Loucy (cell line): ENCODE measurements around the gene COBLL1.
"Not testable (repeated sequence)": the region's sequence is repeated elsewhere in the genome, so short reads cannot be mapped to it uniquely, and the experiment has no call there.

Source experiments
- H2AFZ ChIP-seq: fragments of 200-600 bp; sonication (generic); 2 replicates; pipeline ENCODE4 v1.6.0; 2016; ENCODE audit warnings: antibody characterized with exemption, mild to moderate bottlenecking, low read length, moderate library complexity
- H3F3A ChIP-seq: fragments of 200-600 bp; 2 replicates; pipeline ENCODE4 v1.6.0; 2016; ENCODE audit warnings: antibody characterized with exemption, low read depth, mild to moderate bottlenecking
- H3K27me3 ChIP-seq: fragments of 200-600 bp; sonication (generic); 2 replicates; pipeline ENCODE4 v1.6.1; 2014; ENCODE audit warnings: low read length, mild to moderate bottlenecking; ENCODE audit not compliant: insufficient read depth, poor library complexity, severe bottlenecking
- H3K36me3 ChIP-seq: fragments of 200-600 bp; sonication (generic); 2 replicates; pipeline ENCODE4 v1.6.1; 2016; ENCODE audit warnings: low read length; ENCODE audit not compliant: insufficient read depth
- H3K4me1 ChIP-seq: fragments of 200-600 bp; sonication (generic); 2 replicates; pipeline ENCODE4 v1.5.1; 2014; ENCODE audit warnings: low read length, mild to moderate bottlenecking; ENCODE audit not compliant: insufficient read depth, poor library complexity, severe bottlenecking
- H3K4me2 ChIP-seq: fragments of 200-600 bp; sonication (generic); 2 replicates; pipeline ENCODE4 v1.6.0; 2014; ENCODE audit warnings: antibody characterized with exemption, low read length, low read depth, mild to moderate bottlenecking; ENCODE audit not compliant: poor library complexity, severe bottlenecking
- H3K4me3 ChIP-seq: fragments of 200-600 bp; sonication (generic); 2 replicates; pipeline ENCODE4 v1.5.1; 2014; ENCODE audit warnings: low read length, mild to moderate bottlenecking, mixed read lengths; ENCODE audit not compliant: poor library complexity, severe bottlenecking
- H3K79me2 ChIP-seq: fragments of 200-600 bp; sonication (generic); 2 replicates; pipeline ENCODE4 v1.6.1; 2014; ENCODE audit warnings: low read length; ENCODE audit not compliant: insufficient read depth
- H3K9ac ChIP-seq: fragments of 200-600 bp; sonication (generic); 2 replicates; pipeline ENCODE4 v1.6.0; 2014; ENCODE audit warnings: mild to moderate bottlenecking, low read depth, low read length, moderate library complexity; ENCODE audit not compliant: poor library complexity, severe bottlenecking
- H3K9me2 ChIP-seq: fragments of 200-600 bp; sonication (generic); replicated peaks from 2 replicates; pipeline ENCODE4 v1.6.1; 2016; ENCODE audit warnings: low read depth, low read length, mixed read lengths
- H3K9me3 ChIP-seq: fragments of 200-600 bp; sonication (generic); 2 replicates; pipeline ENCODE4 v1.6.1; 2014; ENCODE audit warnings: mild to moderate bottlenecking, antibody characterized with exemption, low read length, low read depth; ENCODE audit not compliant: insufficient read depth
- H4K20me1 ChIP-seq: fragments of 200-600 bp; sonication (generic); 2 replicates; pipeline ENCODE4 v1.6.0; 2014; ENCODE audit warnings: antibody characterized with exemption, low read length, mild to moderate bottlenecking; ENCODE audit not compliant: insufficient read depth, poor library complexity, severe bottlenecking
- EZH2phosphoT487 ChIP-seq: fragments of 200-600 bp; IDR thresholded peaks from 2 replicates; pipeline ENCODE4 v1.6.1; 2018; ENCODE audit warnings: antibody characterized with exemption, mild to moderate bottlenecking, moderate library complexity, borderline replicate concordance
- TF ChIP-seq, protein P1 (sequence below): fragments of 200-600 bp; sonication (generic); conservative IDR thresholded peaks from 2 replicates; pipeline ENCODE4 v1.5.1; 2014; ENCODE audit warnings: mild to moderate bottlenecking, antibody characterized with exemption, low read length

Gene COBLL1

DNA sequence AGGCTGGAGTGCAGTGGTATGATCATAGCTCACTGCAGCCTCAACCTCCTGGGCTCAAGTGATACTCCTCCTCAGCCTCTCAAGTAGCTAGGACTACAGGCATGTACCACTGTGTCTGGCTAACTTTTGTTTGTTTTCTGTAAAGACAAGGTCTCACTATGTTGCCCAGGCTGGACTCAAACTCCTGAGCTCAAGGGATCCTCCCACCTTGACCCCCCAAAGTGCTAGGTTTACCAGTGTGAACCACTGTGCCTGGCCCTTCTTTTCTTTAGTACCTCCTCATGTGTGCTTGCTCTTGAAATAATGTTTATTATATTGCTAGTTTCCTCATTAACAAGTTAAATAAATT lies 19.0 kb upstream of the COBLL1 start:
- no peaks in the 10 kb centered on the region for H3K9me2 ChIP-seq
- no peak overlapping the region for H3K4me3 ChIP-seq
- H4K20me1 ChIP-seq = no peaks in the 10 kb centered on the region
- H2AFZ ChIP-seq = no peak overlapping the region
- no peak overlapping the region for H3K4me2 ChIP-seq
- no peaks in the 10 kb centered on the region for H3K9me3 ChIP-seq
- H3K9ac ChIP-seq = no peak overlapping the region
- H3K36me3 ChIP-seq = no peaks in the 10 kb centered on the region
- peaks cover 7% of the 10 kb centered on the region for H3K4me1 ChIP-seq
- H3K27me3 ChIP-seq = no peaks in the 10 kb centered on the region
- H3F3A ChIP-seq = no peaks in the 10 kb centered on the region
- H3K79me2 ChIP-seq = no peaks in the 10 kb centered on the region
- TF ChIP-seq EZH2phosphoT487 = no peak
- TF ChIP-seq, protein P1, sequence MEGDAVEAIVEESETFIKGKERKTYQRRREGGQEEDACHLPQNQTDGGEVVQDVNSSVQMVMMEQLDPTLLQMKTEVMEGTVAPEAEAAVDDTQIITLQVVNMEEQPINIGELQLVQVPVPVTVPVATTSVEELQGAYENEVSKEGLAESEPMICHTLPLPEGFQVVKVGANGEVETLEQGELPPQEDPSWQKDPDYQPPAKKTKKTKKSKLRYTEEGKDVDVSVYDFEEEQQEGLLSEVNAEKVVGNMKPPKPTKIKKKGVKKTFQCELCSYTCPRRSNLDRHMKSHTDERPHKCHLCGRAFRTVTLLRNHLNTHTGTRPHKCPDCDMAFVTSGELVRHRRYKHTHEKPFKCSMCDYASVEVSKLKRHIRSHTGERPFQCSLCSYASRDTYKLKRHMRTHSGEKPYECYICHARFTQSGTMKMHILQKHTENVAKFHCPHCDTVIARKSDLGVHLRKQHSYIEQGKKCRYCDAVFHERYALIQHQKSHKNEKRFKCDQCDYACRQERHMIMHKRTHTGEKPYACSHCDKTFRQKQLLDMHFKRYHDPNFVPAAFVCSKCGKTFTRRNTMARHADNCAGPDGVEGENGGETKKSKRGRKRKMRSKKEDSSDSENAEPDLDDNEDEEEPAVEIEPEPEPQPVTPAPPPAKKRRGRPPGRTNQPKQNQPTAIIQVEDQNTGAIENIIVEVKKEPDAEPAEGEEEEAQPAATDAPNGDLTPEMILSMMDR = no peak

DNA sequence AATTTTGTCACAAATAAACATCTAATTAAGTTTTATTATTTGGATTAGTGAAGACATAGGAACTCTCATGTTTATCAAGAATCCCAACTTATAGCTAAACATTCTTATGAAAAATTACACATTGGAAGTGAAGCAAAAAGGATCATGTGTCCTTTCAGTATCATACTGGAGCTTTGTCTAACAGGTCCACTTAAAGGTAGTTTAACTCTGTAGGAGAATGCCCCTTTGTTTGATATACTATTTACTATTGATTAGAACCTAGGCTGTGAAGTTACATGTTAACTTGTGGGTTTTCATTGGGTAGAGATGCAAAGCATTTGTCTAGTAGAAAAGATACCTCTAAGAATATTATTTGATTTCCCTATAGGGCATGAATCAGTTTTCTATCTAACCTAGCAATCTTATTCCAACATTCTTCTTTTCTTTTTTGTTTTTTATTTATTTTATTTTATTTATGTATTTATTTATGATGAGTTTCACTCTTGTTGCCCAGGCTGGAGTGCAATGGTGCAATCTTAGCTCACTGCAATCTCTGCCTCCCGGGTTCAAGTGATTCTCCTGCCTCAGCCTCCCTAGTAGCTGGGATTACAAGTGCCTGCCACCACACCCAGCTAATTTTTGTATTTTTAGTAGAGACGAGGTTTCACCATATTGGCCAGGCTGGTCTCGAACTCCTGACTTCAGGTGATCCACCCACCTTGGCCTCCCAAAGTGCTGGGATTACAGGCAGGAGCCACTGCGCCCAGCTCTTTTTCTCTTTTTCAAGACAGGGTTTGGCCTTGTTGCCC lies 18.5 kb upstream of the COBLL1 start:
- not testable (repeated sequence) for H4K20me1 ChIP-seq, H2AFZ ChIP-seq, H3K4me1 ChIP-seq, H3K9ac ChIP-seq, H3K9me3 ChIP-seq, H3K79me2 ChIP-seq, H3K9me2 ChIP-seq, H3K4me3 ChIP-seq, H3K27me3 ChIP-seq, H3K36me3 ChIP-seq, H3F3A ChIP-seq, H3K4me2 ChIP-seq

DNA sequence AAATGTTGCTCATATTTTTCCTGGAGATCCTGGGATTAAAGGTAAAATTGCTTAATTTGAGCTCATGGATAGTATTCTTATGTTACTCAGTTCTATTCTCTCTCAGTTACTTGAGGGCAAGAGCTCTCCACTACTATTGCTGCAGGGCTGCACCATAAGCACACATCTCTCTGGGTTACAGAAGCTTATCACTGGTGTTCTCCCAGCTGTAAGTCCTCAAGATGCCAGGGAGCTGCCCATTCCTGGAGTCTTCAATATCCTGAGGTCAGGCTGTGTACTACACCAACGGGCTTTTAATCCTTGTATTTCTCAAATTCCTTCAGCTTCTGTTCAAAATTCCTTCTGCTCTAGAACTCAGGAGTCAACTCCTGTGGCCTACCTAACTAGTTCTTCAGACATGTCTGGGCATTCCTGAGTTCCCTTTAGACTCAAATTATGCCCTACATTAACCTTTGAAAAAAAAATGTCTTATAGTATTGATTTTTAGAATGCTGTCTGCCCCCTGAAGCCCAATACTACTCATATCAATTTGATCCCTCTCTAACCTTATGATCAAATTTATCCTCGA lies 17.7 kb upstream of the COBLL1 start:
- TF ChIP-seq, protein P1 = no peak
- no peak for TF ChIP-seq EZH2phosphoT487

DNA sequence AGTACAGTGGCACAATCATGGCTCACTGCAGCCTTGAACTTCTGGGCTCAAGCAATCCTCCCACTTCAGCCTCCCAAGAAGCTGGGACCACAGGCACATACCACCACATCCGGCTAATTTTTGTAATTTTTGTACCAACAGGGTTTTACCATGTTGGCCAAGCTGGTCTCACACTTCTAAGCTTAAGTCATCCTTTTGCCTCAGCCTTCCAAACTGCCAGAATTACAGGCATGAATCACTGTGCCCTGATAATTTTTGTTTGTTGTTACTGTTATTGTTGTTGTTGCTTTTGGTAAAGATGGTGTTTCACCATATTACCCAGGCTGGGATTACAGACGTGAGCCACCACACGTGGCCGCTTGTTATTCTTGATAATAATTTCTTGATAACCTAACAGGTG lies 10.5 kb upstream of the COBLL1 start:
- H3K4me3 ChIP-seq = no peak overlapping the region
- TF ChIP-seq, protein P1 = no peak
- TF ChIP-seq EZH2phosphoT487 = no peak
- no peaks in the 10 kb centered on the region for H3K4me1 ChIP-seq
- H3K9me3 ChIP-seq = no peaks in the 10 kb centered on the region
- no peaks in the 10 kb centered on the region for H3K27me3 ChIP-seq
- no peaks in the 10 kb centered on the region for H3K9me2 ChIP-seq
- no peaks in the 10 kb centered on the region for H3K79me2 ChIP-seq
- H2AFZ ChIP-seq = no peak overlapping the region
- no peak overlapping the region for H3K9ac ChIP-seq
- H4K20me1 ChIP-seq = no peaks in the 10 kb centered on the region
- no peaks in the 10 kb centered on the region for H3F3A ChIP-seq
- no peaks in the 10 kb centered on the region for H3K36me3 ChIP-seq
- H3K4me2 ChIP-seq = no peak overlapping the region

More for the DNA sequence above, 17.7 kb upstream of the COBLL1 start:
- Histone ChIP-seq H3K36me3 (no peaks in the 10 kb centered on the region), H3K4me3 (no peak overlapping the region), H3K79me2 (no peaks in the 10 kb centered on the region), H4K20me1 (no peaks in the 10 kb centered on the region), H3K27me3 (no peaks in the 10 kb centered on the region), H3K4me2 (no peak overlapping the region), H3K9me3 (no peaks in the 10 kb centered on the region), H3F3A (no peaks in the 10 kb centered on the region), H2AFZ (no peak overlapping the region), H3K4me1 (peaks cover 7% of the 10 kb centered on the region), H3K9ac (no peak overlapping the region), H3K9me2 (no peaks in the 10 kb centered on the region)
